ENCODE measurements around the gene ATP4B.

Gene ATP4B

DNA sequence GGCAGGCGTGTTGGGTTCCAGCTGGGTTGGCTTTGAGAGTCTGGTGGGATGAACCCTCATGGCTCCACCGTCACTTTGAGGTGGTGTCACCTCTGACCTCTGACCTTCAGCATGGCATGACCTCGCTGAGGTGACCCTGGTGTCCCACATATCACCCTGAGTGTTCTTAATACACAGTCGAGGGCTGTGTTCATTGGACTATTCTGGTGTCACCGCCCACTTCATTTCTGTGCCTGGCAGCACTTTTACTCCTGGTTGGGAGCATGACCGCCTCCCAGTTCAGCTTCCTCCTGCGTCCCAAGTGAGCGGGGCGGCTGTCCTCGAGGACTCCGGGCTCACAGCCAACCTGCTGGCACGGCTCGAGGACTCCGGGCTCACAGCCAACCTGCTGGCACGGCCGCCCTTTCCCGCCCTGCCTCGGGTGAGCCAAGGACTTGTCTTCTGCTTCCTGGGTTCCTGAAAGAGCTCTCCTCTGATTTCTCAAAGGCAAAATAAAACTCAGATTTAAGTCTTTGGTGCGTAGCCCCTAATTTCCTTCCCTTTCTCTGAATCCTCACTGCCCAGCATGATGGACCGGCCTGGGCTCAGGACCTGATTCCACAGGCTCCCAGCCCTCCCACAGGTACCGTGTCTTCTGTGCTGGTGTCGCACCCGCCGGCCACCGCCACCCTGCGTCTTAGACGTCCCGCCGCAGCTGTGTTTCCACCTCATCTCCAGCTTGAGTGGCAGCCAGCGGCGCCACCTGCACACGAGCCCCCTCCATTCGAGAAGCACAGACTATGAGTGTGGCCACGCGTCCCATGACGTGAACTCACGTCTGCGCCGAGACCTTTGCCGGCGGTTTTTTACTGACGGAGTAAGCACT lies 10.4 kb downstream of the ATP4B start:
- no peak overlapping the region for H3K27ac ChIP-seq (ENCODE audit: low read depth, low read length)
- H3K36me3 ChIP-seq (ENCODE audit: insufficient read depth, low read length): 0 out of 2 replicates have a peak, but pooled peaks cover 2% of the 10 kb centered on the region

DNA sequence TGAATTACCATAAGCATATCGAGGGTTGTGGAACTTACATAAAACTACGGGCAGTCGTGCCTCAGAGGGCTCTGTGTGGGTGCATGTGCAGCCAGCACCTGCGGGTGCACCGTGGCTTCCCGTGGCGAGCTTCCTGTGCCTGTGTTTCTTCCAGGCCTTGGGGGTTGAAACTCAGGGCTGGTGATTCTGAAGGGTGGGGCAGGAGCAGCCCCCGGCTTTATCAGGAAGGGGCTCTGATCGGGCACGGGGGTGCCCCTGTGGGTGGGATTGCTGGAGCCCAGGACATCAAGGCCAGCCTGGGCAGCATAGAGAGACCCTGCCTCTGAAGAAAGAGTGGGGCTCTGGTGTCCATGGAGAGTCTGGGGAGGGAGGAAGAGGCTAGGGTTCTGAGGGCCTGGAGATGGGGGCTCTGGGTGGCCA lies 11.1 kb downstream of the ATP4B start:
- no peak overlapping the region for H3K4me3 ChIP-seq (ENCODE audit: low read length)
- H3K4me1 ChIP-seq (ENCODE audit: insufficient read depth, low read length): no peaks in the 10 kb centered on the region
- peaks cover 37% of the 10 kb centered on the region for H3K9me3 ChIP-seq (ENCODE audit: insufficient read depth, low read depth, low read length)
- no peak overlapping the region for H3K27ac ChIP-seq (ENCODE audit: low read depth, low read length)
- no peaks in the 10 kb centered on the region for H3K27me3 ChIP-seq (ENCODE audit: insufficient read depth, low read length)
- WGBS: 98% methylated on average over 10 of the region's 10 CpGs
- peaks cover 9% of the 10 kb centered on the region for H3K36me3 ChIP-seq (ENCODE audit: insufficient read depth, low read length)
- H3K9ac ChIP-seq (ENCODE audit: low read depth, low read length): no peak overlapping the region

More for the DNA sequence above, 10.4 kb downstream of the ATP4B start:
- Histone ChIP-seq H3K4me3 (ENCODE audit: low read length) (no peak overlapping the region), H3K27me3 (ENCODE audit: insufficient read depth, low read length) (no peaks in the 10 kb centered on the region), H3K4me1 (ENCODE audit: insufficient read depth, low read length) (no peaks in the 10 kb centered on the region), H3K9ac (ENCODE audit: low read depth, low read length) (no peak overlapping the region), H3K9me3 (ENCODE audit: insufficient read depth, low read depth, low read length) (peaks cover 30% of the 10 kb centered on the region; the same call in 1 of the 2 replicates)
- 95% methylated on average over 42 of the region's 42 CpGs for WGBS

DNA sequence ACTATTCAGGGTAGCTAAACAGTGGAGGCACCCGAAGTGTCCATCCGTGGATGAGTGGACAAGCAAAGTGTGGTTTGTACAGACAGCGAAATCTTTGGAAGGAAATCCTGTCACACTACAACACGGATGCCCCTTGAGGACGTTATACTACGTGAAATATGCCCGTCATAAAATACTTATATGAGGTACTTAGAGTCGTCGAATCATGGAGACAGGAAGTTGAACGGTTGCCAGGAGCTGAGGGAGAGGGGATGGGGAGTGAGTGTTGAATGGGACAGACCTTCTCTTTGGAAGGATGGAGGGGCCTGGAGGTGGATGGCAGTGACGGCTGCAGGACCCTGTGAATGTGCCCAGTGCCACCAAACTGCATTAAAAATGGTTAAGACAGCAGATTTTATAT lies 11.6 kb downstream of the ATP4B start:
- Histone ChIP-seq H3K27me3 (ENCODE audit: insufficient read depth, low read length) (no peaks in the 10 kb centered on the region), H3K4me1 (ENCODE audit: insufficient read depth, low read length) (no peaks in the 10 kb centered on the region), H3K27ac (ENCODE audit: low read depth, low read length) (no peak overlapping the region), H3K9ac (ENCODE audit: low read depth, low read length) (no peak overlapping the region), H3K9me3 (ENCODE audit: insufficient read depth, low read depth, low read length) (peaks cover 42% of the 10 kb centered on the region), H3K4me3 (ENCODE audit: low read length) (no peak overlapping the region), H3K36me3 (ENCODE audit: insufficient read depth, low read length) (peaks cover 14% of the 10 kb centered on the region)
- 92% methylated on average over 11 of the region's 11 CpGs for WGBS

DNA sequence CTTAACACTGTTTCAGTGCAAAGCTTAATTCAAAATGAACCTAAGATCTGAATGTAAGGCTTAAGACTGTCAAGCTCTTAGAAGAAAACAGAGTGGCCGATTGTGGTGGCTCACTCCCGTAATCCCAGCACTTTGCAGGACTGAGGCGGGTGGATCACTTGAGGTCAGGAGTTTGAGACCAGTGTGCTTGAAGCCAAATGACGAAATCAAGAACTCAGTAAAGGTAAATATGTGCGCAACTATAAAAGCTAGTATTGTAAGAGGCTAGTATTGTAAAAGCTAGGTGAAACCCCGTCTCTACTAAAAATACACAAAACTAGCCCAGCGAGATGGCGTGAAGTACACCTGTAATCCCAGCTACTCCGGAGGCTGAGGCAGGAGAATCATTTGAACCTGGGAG lies 12.7 kb downstream of the ATP4B start:
- H3K27me3 ChIP-seq (ENCODE audit: insufficient read depth, low read length): no peaks in the 10 kb centered on the region
- no peak overlapping the region for H3K4me3 ChIP-seq (ENCODE audit: low read length)
- no peaks in the 10 kb centered on the region for H3K4me1 ChIP-seq (ENCODE audit: insufficient read depth, low read length)
- peaks cover 48% of the 10 kb centered on the region for H3K9me3 ChIP-seq (ENCODE audit: insufficient read depth, low read depth, low read length)
- H3K36me3 ChIP-seq (ENCODE audit: insufficient read depth, low read length): peaks cover 24% of the 10 kb centered on the region
- H3K27ac ChIP-seq (ENCODE audit: low read depth, low read length): no peak overlapping the region
- 95% methylated on average over 9 of the region's 9 CpGs for WGBS
- H3K9ac ChIP-seq (ENCODE audit: low read depth, low read length): no peak overlapping the region

DNA sequence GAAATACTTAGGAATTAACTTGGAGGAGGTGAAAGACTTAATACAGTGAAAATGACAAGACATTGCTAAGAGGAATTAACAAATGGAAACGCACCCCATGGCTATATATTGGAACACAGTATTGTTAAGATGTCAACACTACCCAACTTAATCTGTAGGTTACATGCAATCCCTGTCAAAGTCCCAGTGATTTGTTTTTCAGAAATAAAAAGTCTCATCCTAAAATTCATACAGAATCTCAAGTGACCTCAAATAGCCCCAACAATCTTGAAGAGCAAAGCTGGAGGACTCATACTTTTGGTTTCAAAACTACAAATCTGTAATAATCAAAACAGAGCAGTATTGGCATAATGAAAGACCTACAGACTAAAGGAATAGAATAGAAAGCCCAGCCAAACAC lies 13.2 kb downstream of the ATP4B start:
- 100% methylated on average over 1 of the region's 1 CpG for WGBS
- Histone ChIP-seq H3K9ac (ENCODE audit: low read depth, low read length) (no peak overlapping the region), H3K9me3 (ENCODE audit: insufficient read depth, low read depth, low read length) (peaks cover 48% of the 10 kb centered on the region), H3K4me1 (ENCODE audit: insufficient read depth, low read length) (no peaks in the 10 kb centered on the region), H3K27me3 (ENCODE audit: insufficient read depth, low read length) (no peaks in the 10 kb centered on the region), H3K36me3 (ENCODE audit: insufficient read depth, low read length) (peaks cover 29% of the 10 kb centered on the region), H3K27ac (ENCODE audit: low read depth, low read length) (no peak overlapping the region), H3K4me3 (ENCODE audit: low read length) (no peak overlapping the region)

DNA sequence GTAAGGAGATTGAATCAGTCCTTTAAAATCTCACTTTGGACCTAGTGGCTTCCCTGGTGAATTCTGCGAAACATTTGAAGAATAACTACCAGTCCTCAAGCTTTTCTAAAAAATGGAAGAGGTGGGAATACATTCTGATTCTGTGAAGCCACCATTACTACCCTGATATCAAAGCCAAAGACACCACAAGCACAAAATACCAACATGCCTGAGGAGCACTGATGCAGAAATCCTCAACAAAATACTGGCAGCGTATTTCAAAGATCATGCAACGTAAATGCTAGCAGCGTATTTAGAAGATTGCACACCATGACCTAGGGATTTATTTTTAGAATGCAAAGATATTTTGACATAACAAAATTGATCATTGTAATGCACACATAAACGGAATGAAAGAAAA lies 14.4 kb downstream of the ATP4B start:
- H3K9ac ChIP-seq (ENCODE audit: low read depth, low read length): no peak overlapping the region
- peaks cover 41% of the 10 kb centered on the region for H3K36me3 ChIP-seq (ENCODE audit: insufficient read depth, low read length)
- no peaks in the 10 kb centered on the region for H3K27me3 ChIP-seq (ENCODE audit: insufficient read depth, low read length)
- H3K4me1 ChIP-seq (ENCODE audit: insufficient read depth, low read length): no peaks in the 10 kb centered on the region
- H3K9me3 ChIP-seq (ENCODE audit: insufficient read depth, low read depth, low read length): peaks cover 53% of the 10 kb centered on the region
- no peak overlapping the region for H3K4me3 ChIP-seq (ENCODE audit: low read length)
- 99% methylated on average over 4 of the region's 5 CpGs for WGBS
- H3K27ac ChIP-seq (ENCODE audit: low read depth, low read length): no peak overlapping the region

DNA sequence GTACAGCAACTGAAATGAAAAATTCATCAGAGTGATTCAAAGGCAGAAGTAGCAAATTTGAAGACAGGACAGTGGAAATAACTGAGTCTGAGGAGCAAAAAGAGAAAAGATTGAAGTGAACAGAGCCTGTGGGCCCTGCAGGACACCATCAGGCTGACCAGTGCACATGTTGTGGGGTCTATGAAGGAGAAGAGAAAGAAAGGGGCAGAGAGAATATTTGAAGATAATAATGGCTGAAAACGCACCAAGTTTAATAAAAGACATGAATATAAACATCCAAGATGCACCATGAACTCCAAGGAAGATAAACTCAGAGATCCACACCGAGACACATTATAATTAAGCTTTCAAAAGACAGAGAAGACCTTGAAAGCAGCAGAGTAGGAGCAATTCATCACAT lies 15.4 kb downstream of the ATP4B start:
- Histone ChIP-seq H3K36me3 (ENCODE audit: insufficient read depth, low read length) (peaks cover 51% of the 10 kb centered on the region), H3K4me1 (ENCODE audit: insufficient read depth, low read length) (no peaks in the 10 kb centered on the region), H3K27ac (ENCODE audit: low read depth, low read length) (no peak overlapping the region), H3K4me3 (ENCODE audit: low read length) (no peak overlapping the region), H3K9me3 (ENCODE audit: insufficient read depth, low read depth, low read length) (peaks cover 53% of the 10 kb centered on the region), H3K27me3 (ENCODE audit: insufficient read depth, low read length) (no peaks in the 10 kb centered on the region), H3K9ac (ENCODE audit: low read depth, low read length) (no peak overlapping the region)
- WGBS: 96% methylated on average over 2 of the region's 2 CpGs

DNA sequence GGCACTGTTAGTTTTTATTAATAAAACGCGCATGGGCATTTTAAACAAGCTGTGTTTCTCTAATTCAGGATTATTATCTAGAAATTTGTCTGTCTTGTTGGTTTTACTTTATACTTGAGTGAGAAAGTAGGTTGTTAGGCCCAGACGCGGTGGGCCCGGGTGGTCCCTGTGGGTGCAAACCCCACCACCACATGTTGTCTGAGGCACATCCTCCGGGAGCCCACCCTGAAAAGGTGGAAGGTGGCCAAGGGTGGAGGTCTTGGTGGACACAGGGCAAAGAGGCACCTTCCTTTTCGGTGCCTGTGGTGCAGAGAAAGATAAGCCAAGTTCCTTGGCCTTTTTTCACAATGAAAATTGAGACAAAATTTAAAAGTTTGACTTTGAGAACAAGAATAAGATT lies 16.6 kb downstream of the ATP4B start:
- Histone ChIP-seq H3K27me3 (ENCODE audit: insufficient read depth, low read length) (no peaks in the 10 kb centered on the region), H3K9ac (ENCODE audit: low read depth, low read length) (no peak overlapping the region), H3K4me3 (ENCODE audit: low read length) (no peak overlapping the region), H3K36me3 (ENCODE audit: insufficient read depth, low read length) (peaks cover 63% of the 10 kb centered on the region), H3K27ac (ENCODE audit: low read depth, low read length) (no peak overlapping the region), H3K9me3 (ENCODE audit: insufficient read depth, low read depth, low read length) (peaks cover 53% of the 10 kb centered on the region), H3K4me1 (ENCODE audit: insufficient read depth, low read length) (no peaks in the 10 kb centered on the region)
- 88% methylated on average over 7 of the region's 7 CpGs for WGBS

DNA sequence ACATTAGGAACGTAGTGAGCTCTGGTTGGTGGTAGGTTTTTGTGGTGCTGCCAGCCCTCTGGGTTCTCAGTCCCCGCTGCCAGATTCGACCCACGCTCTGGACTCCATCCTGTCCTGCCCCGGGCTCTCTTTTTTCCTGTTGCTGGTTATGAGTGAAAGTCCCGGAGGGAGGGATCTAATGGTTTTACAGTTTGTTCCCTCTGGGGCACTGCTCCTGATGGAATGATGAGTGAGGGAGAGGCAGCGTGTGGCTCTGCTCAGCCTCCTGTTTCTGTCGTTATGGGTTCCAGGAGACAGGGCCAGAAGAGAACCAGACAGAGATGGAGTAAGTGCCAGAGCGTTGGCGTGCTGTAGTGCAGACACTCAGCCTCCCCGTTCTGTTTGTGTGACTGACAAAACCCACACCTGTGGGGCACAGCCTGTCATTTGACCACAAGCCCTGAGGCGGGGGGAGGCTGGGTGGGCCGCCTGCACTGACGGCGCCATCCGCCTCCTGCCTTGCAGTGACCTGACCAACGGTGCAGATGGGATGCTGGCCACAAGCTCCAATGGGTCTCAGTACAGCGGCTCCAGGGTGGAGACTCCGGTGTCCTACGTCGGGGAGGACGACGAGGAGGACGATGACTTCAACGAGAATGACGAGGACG lies 18.3 kb downstream of the ATP4B start:
- H3K27me3 ChIP-seq (ENCODE audit: insufficient read depth, low read length): no peaks in the 10 kb centered on the region
- WGBS: 96% methylated on average over 27 of the region's 27 CpGs
- peaks cover 43% of the 10 kb centered on the region for H3K9me3 ChIP-seq (ENCODE audit: insufficient read depth, low read depth, low read length)
- H3K4me3 ChIP-seq (ENCODE audit: low read length): no peak overlapping the region
- no peak overlapping the region for H3K27ac ChIP-seq (ENCODE audit: low read depth, low read length)
- H3K4me1 ChIP-seq (ENCODE audit: insufficient read depth, low read length): no peaks in the 10 kb centered on the region
- no peak overlapping the region for H3K9ac ChIP-seq (ENCODE audit: low read depth, low read length)
- peaks cover 80% of the 10 kb centered on the region for H3K36me3 ChIP-seq (ENCODE audit: insufficient read depth, low read length)

DNA sequence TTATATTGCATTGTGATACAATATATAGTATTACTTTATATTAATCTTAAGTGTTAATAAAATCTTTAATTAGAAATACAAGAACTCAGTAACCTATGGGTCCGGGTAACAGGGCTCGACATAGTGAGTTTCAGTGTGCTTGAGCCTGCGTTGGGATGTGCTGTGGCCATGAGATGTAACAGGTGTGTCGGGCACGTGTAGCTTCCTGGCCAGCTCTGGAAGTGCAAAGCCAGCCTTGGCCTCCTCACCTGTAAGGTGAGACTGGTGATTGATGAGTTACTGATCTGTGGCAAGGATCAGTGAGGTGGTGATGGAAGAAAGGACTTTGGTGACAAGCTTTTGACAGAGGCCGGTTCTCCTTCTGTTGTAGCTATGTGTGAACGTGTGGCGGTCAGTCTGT lies 19.2 kb downstream of the ATP4B start:
- H3K27ac ChIP-seq (ENCODE audit: low read depth, low read length): no peak overlapping the region
- no peak overlapping the region for H3K4me3 ChIP-seq (ENCODE audit: low read length)
- WGBS: 95% methylated on average over 8 of the region's 8 CpGs
- no peaks in the 10 kb centered on the region for H3K4me1 ChIP-seq (ENCODE audit: insufficient read depth, low read length)
- peaks cover 35% of the 10 kb centered on the region for H3K9me3 ChIP-seq (ENCODE audit: insufficient read depth, low read depth, low read length)
- H3K36me3 ChIP-seq (ENCODE audit: insufficient read depth, low read length): peaks cover 89% of the 10 kb centered on the region
- no peaks in the 10 kb centered on the region for H3K27me3 ChIP-seq (ENCODE audit: insufficient read depth, low read length)
- H3K9ac ChIP-seq (ENCODE audit: low read depth, low read length): no peak overlapping the region

DNA sequence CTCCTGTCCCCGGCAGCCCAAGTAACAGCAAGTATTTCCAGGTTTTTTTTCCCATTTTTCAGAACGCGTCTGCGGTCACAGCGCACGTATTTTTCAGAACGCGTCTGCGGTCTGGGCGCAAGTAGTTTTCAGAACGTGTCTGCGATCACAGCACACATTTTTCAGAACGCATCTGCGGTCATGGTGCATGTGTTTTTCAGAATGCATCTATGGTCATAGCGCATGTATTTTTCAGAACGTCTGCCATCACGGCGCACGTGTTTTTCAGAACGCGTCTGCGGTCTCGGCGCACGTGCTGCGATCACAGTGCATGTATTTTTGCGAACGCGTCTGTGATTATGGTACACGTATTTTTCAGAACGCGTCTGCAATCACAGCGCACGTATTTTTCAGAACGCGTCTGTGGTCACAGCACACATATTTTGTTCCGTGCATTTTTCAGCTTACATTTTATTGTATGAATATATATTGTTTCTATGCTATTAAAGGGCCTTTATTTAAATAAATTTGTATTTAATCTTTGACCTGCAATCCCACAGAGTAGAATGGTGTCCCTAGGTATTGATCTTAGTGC lies 19.7 kb downstream of the ATP4B start:
- peaks cover 94% of the 10 kb centered on the region for H3K36me3 ChIP-seq (ENCODE audit: insufficient read depth, low read length)
- no peaks in the 10 kb centered on the region for H3K27me3 ChIP-seq (ENCODE audit: insufficient read depth, low read length)

More for the DNA sequence above, 19.7 kb downstream of the ATP4B start:
- no peak overlapping the region for H3K4me3 ChIP-seq (ENCODE audit: low read length)
- H3K9me3 ChIP-seq (ENCODE audit: insufficient read depth, low read depth, low read length): peaks cover 30% of the 10 kb centered on the region
- no peaks in the 10 kb centered on the region for H3K4me1 ChIP-seq (ENCODE audit: insufficient read depth, low read length)
- no peak overlapping the region for H3K27ac ChIP-seq (ENCODE audit: low read depth, low read length)
- WGBS: 97% methylated on average over 37 of the region's 37 CpGs
- no peak overlapping the region for H3K9ac ChIP-seq (ENCODE audit: low read depth, low read length)
